ENCODE results near the gene DHX30. TPM values are rescaled to one million over a fixed set of nuclear protein-coding genes. Genes with fewer than 3 reads are reported as not detected.

DHX30 gene
- total RNA-seq, 1 donor from 2014 or later, result 99.5 TPM

DNA sequence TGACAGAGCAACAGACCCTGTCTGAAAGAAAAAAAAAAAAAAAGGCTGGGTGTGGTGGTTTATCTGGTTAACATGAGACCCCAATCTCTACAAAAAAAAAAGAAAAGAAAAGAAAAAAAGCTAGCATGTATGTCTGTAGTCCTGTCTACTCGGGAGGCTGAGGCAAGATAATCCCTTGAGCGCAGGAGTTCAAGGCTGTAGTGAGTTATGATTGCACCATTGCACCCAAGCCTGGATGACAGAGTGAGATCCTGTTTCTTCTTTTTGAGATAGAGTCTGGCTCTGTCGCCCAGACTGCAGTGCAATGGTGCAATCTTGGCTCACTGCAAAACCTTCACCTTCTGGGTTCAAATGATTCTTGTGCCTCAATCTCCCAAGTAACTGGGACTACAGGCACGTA lies 8.4 kb upstream of the DHX30 start:
- no peaks in the 10 kb centered on the region for H3K36me3 Mint-ChIP-seq
- H3K27me3 Mint-ChIP-seq, result no peaks in the 10 kb centered on the region
- no peak for DNase-seq (ENCODE audit: extremely low spot score, unreplicated experiment)
- TF ChIP-seq, protein P1, sequence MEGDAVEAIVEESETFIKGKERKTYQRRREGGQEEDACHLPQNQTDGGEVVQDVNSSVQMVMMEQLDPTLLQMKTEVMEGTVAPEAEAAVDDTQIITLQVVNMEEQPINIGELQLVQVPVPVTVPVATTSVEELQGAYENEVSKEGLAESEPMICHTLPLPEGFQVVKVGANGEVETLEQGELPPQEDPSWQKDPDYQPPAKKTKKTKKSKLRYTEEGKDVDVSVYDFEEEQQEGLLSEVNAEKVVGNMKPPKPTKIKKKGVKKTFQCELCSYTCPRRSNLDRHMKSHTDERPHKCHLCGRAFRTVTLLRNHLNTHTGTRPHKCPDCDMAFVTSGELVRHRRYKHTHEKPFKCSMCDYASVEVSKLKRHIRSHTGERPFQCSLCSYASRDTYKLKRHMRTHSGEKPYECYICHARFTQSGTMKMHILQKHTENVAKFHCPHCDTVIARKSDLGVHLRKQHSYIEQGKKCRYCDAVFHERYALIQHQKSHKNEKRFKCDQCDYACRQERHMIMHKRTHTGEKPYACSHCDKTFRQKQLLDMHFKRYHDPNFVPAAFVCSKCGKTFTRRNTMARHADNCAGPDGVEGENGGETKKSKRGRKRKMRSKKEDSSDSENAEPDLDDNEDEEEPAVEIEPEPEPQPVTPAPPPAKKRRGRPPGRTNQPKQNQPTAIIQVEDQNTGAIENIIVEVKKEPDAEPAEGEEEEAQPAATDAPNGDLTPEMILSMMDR (conservative IDR thresholded peaks at IDR 0.05), result no peak
- H3K4me3 Mint-ChIP-seq, result no peak overlapping the region
- H3K9me3 Mint-ChIP-seq, result no peaks in the 10 kb centered on the region
- H3K4me1 Mint-ChIP-seq (ENCODE audit: unreplicated experiment), result no peaks in the 10 kb centered on the region
- H3K27ac Mint-ChIP-seq, result no peak overlapping the region

DNA sequence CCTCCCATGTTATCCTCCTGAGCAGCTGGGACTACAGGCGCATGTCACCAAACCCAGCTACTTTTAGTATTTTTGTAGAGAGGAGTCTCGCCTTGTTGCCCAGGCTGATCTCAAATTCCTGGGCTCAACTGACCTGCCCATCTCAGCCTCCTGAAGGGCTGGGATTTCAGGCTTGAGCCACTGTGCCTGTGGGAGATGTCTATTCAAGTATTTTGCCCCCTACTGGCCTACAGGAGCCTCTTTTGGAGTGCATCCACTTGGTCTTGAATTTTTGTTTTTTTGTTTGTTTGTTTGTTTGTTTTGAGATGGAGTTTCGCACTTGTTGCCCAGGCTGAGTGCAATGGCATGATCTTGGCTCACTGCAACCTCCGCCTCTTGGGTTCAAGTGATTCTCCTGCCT lies 3.2 kb upstream of the DHX30 start:
- Mint-ChIP-seq H3K27ac (peak overlapping the region; percentile 12), H3K9me3 (no peaks in the 10 kb centered on the region), H3K36me3 (no peaks in the 10 kb centered on the region), H3K27me3 (no peaks in the 10 kb centered on the region), H3K4me1 (ENCODE audit: unreplicated experiment) (peaks cover 15% of the 10 kb centered on the region), H3K4me3 (no peak overlapping the region)
- TF ChIP-seq, protein P1 (conservative IDR thresholded peaks at IDR 0.05), result peak; percentile 67
- DNase-seq (ENCODE audit: extremely low spot score, unreplicated experiment), result no peak

DNA sequence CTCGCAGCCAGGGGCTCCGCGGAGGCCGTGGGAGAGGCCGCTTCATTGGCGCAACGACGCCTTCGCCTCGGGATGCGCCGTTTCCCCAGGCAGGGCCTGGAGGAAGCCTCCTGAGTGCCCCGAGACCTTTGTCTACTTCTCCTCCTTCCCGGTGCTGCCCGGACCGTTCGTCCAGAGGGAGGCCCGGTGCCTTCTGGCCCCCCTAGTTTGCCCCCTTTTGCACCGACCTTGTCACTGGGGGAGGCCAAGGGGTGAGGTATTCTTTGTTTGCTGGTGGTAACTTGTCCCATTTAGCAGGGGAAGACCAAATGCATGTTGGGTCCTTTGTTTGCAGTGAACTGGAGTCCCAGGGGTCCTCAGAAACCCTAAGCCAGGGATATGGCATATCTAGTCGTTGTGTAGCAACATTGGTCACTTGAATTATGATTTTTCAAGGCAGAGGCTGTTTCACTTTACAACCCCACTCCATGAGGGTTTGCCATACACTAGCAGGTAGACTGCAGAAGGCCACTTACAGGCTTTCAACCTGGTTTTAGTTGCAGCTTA lies 615 bp downstream of the DHX30 start:
- TF ChIP-seq, protein P1 (conservative IDR thresholded peaks at IDR 0.05), result no peak
- Mint-ChIP-seq H3K36me3 (peaks cover 3% of the 10 kb centered on the region), H3K4me3 (peak overlapping the region; percentile 99), H3K4me1 (ENCODE audit: unreplicated experiment) (peaks cover 16% of the 10 kb centered on the region), H3K9me3 (no peaks in the 10 kb centered on the region), H3K27ac (peak overlapping the region; percentile 98), H3K27me3 (no peaks in the 10 kb centered on the region)
- no peak for DNase-seq (ENCODE audit: extremely low spot score, unreplicated experiment)

DNA sequence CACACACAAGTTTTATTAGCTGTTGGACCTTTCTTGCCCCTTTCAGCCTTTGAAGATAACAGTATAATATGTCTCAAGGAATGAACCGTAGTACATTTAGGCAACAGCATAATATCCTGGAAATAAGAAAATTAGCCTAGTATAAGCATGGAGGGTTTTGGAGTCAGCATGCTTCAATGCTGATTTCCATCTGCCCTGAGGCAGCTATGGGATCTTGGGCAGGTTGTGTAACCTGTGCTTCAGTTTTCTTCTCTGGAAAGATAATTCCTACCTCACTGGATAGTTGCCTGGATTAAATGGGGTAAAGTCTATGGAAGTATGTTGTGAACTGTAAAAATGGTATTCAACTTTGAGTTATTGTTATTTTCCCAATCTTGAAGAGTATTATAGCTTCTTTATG lies 1.6 kb downstream of the DHX30 start:
- peaks cover 16% of the 10 kb centered on the region for H3K4me1 Mint-ChIP-seq (ENCODE audit: unreplicated experiment)
- H3K4me3 Mint-ChIP-seq, result peak overlapping the region; percentile 99
- peak overlapping the region; percentile 98 for H3K27ac Mint-ChIP-seq
- H3K27me3 Mint-ChIP-seq, result no peaks in the 10 kb centered on the region
- TF ChIP-seq, protein P1 (conservative IDR thresholded peaks at IDR 0.05), result no peak
- no peaks in the 10 kb centered on the region for H3K9me3 Mint-ChIP-seq
- no peak for DNase-seq (ENCODE audit: extremely low spot score, unreplicated experiment)
- H3K36me3 Mint-ChIP-seq, result peaks cover 3% of the 10 kb centered on the region

DNA sequence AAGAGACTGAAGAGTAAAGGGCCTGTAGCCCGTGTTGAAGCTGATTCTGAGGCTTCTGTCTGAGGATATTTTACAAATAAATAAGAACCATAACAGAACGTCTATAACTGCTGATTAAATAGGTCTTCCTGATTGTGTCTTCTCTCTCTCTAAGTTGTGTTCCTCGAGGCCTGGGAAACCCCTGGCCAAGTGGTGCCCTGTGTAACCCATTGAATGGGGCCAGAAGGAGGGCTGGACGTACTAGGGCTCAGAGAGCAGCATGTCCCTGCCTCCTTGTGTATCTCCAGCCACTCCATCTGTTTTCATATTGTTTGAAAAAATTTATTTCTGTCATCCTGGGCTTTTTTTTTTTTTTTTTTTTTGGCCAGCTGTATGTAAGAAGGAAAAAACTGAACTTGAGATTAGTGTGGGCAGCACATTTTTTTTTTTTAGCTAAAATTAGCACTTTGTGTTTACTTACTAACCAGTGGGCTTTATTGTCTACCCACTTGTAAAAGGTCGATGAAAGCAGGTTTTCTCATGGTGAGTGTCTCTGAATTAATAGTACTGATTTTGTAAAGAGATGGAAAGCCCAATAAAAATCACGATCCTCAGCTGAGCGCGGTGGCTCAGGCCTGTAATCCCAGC lies 10.7 kb downstream of the DHX30 start:
- H3K4me3 Mint-ChIP-seq, result no peak overlapping the region
- peak overlapping the region; percentile 40 for H3K27ac Mint-ChIP-seq
- DNase-seq (ENCODE audit: extremely low spot score, unreplicated experiment), result no peak
- no peaks in the 10 kb centered on the region for H3K27me3 Mint-ChIP-seq
- H3K4me1 Mint-ChIP-seq (ENCODE audit: unreplicated experiment), result no peaks in the 10 kb centered on the region
- no peaks in the 10 kb centered on the region for H3K9me3 Mint-ChIP-seq
- peaks cover 24% of the 10 kb centered on the region for H3K36me3 Mint-ChIP-seq
- TF ChIP-seq, protein P1 (conservative IDR thresholded peaks at IDR 0.05), result no peak
